HEK293 (cell line): ENCODE results near the gene HSD17B14.
A peak's percentile ranks its signal among the peaks of the same experiment; 100 is the strongest.

Experiments used
- BCL11B ChIP-seq: fragments of 450-650 bp; formaldehyde crosslinking; IDR thresholded peaks from 2 replicates; pipeline ENCODE4 v1.5.1; 2016; ENCODE audit warnings: low read depth, missing biosample characterization, missing genetic modification characterization
- EGR2 ChIP-seq: fragments of 450-650 bp; formaldehyde crosslinking; IDR thresholded peaks from 2 replicates; pipeline ENCODE4 v1.5.1; 2016; ENCODE audit warnings: low read depth, missing biosample characterization, missing genetic modification characterization
- KLF9 ChIP-seq: fragments of 450-650 bp; formaldehyde crosslinking; IDR thresholded peaks from 2 replicates; pipeline ENCODE4 v1.5.1; 2016; ENCODE audit warnings: missing biosample characterization, missing genetic modification characterization, low read depth
- REPIN1 ChIP-seq: fragments of 450-650 bp; formaldehyde crosslinking; IDR thresholded peaks from 2 replicates; pipeline ENCODE4 v1.5.1; 2017; ENCODE audit warnings: missing biosample characterization, missing genetic modification characterization, low read depth
- ZBTB7A ChIP-seq: fragments of 450-650 bp; formaldehyde crosslinking; IDR thresholded peaks from 2 replicates; pipeline ENCODE4 v1.5.1; 2016; ENCODE audit warnings: low read depth, missing biosample characterization, missing genetic modification characterization
- ZNF155 ChIP-seq: fragments of 450-650 bp; formaldehyde crosslinking; IDR thresholded peaks from 2 replicates; pipeline ENCODE4 v1.5.1; 2016; ENCODE audit warnings: missing biosample characterization, missing genetic modification characterization
- ZNF214 ChIP-seq: fragments of 450-650 bp; formaldehyde crosslinking; IDR thresholded peaks from 2 replicates; pipeline ENCODE4 v1.5.1; 2017; ENCODE audit warnings: missing biosample characterization, mild to moderate bottlenecking, missing genetic modification characterization, borderline replicate concordance
- ZNF221 ChIP-seq: fragments of 450-650 bp; formaldehyde crosslinking; IDR thresholded peaks from 2 replicates; pipeline ENCODE4 v1.5.1; 2017; ENCODE audit warnings: missing biosample characterization, missing genetic modification characterization, borderline replicate concordance
- ZNF416 ChIP-seq: fragments of 450-650 bp; formaldehyde crosslinking; IDR thresholded peaks from 2 replicates; pipeline ENCODE4 v1.5.1; 2016; ENCODE audit warnings: missing biosample characterization, missing genetic modification characterization
- ZNF521 ChIP-seq: fragments of 450-650 bp; formaldehyde crosslinking; IDR thresholded peaks from 2 replicates; pipeline ENCODE4 v1.5.1; 2017; ENCODE audit warnings: missing biosample characterization, mild to moderate bottlenecking, missing genetic modification characterization
- ZNF658 ChIP-seq: fragments of 450-650 bp; formaldehyde crosslinking; IDR thresholded peaks from 2 replicates; pipeline ENCODE4; 2016; ENCODE audit warnings: missing biosample characterization, missing genetic modification characterization
- ZNF664 ChIP-seq: fragments of 450-650 bp; formaldehyde crosslinking; IDR thresholded peaks from 2 replicates; pipeline ENCODE4 v1.5.1; 2016; ENCODE audit warnings: missing biosample characterization, missing genetic modification characterization
- TF ChIP-seq, protein P1 (sequence below): fragments of 450-650 bp; formaldehyde crosslinking; IDR thresholded peaks from 2 replicates; pipeline ENCODE4 v1.5.1; 2016; ENCODE audit warnings: missing biosample characterization, missing genetic modification characterization, borderline replicate concordance
- TF ChIP-seq, protein P2 (sequence below): fragments of 450-650 bp; formaldehyde crosslinking; conservative IDR thresholded peaks from 2 replicates; pipeline ENCODE4 v1.5.1; 2016; ENCODE audit warnings: low read depth, missing biosample characterization, missing genetic modification characterization
- TF ChIP-seq, protein P3 (sequence below): fragments of 450-650 bp; formaldehyde crosslinking; IDR thresholded peaks from 2 replicates; pipeline ENCODE4 v1.5.1; 2016; ENCODE audit warnings: missing biosample characterization, missing genetic modification characterization, low read depth
- TF ChIP-seq, protein P4 (sequence below): fragments of 450-650 bp; formaldehyde crosslinking; IDR thresholded peaks from 2 replicates; pipeline ENCODE4 v1.5.1; 2016; ENCODE audit warnings: missing biosample characterization, missing genetic modification characterization
- TF ChIP-seq, protein P5 (sequence below): fragments of 450-650 bp; formaldehyde crosslinking; IDR thresholded peaks from 2 replicates; pipeline ENCODE4 v1.5.1; 2016; ENCODE audit warnings: missing biosample characterization, missing genetic modification characterization
- TF ChIP-seq, protein P6 (sequence below): fragments of 450-650 bp; formaldehyde crosslinking; IDR thresholded peaks from 2 replicates; pipeline ENCODE4 v1.5.1; 2017; ENCODE audit warnings: missing biosample characterization, missing genetic modification characterization

HSD17B14 gene

DNA sequence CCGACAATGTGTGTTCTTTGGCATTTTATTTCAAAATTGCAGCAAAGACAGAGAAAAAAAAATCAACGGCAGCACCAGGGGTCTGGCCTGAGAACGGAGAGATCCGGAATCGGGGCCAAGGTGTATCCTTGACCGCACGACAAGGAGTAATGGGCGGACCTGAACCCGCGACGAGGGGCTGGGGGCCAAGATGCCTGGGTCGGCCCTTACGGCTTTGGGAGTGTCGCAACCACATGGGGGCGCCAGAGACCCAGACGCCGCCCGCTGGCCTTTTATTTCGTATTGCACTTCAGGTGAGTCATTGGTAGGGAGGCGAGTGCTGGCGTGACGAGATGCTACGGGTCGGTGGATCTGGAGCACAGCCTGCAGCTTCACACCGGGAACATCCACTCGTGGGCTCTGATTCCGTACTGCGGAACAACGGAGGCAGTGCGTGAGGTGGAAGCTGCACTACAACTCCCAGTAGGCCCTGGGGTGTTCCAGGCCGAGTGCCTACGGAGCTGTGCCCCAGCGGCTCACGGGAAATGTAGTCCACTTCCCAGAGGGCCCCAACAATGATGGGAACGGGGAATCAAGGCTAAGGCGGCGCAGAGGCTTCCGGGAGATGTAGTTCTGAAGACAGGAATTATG, 41.1 kb downstream of the HSD17B14 start (continued):
- TF ChIP-seq, protein P1, sequence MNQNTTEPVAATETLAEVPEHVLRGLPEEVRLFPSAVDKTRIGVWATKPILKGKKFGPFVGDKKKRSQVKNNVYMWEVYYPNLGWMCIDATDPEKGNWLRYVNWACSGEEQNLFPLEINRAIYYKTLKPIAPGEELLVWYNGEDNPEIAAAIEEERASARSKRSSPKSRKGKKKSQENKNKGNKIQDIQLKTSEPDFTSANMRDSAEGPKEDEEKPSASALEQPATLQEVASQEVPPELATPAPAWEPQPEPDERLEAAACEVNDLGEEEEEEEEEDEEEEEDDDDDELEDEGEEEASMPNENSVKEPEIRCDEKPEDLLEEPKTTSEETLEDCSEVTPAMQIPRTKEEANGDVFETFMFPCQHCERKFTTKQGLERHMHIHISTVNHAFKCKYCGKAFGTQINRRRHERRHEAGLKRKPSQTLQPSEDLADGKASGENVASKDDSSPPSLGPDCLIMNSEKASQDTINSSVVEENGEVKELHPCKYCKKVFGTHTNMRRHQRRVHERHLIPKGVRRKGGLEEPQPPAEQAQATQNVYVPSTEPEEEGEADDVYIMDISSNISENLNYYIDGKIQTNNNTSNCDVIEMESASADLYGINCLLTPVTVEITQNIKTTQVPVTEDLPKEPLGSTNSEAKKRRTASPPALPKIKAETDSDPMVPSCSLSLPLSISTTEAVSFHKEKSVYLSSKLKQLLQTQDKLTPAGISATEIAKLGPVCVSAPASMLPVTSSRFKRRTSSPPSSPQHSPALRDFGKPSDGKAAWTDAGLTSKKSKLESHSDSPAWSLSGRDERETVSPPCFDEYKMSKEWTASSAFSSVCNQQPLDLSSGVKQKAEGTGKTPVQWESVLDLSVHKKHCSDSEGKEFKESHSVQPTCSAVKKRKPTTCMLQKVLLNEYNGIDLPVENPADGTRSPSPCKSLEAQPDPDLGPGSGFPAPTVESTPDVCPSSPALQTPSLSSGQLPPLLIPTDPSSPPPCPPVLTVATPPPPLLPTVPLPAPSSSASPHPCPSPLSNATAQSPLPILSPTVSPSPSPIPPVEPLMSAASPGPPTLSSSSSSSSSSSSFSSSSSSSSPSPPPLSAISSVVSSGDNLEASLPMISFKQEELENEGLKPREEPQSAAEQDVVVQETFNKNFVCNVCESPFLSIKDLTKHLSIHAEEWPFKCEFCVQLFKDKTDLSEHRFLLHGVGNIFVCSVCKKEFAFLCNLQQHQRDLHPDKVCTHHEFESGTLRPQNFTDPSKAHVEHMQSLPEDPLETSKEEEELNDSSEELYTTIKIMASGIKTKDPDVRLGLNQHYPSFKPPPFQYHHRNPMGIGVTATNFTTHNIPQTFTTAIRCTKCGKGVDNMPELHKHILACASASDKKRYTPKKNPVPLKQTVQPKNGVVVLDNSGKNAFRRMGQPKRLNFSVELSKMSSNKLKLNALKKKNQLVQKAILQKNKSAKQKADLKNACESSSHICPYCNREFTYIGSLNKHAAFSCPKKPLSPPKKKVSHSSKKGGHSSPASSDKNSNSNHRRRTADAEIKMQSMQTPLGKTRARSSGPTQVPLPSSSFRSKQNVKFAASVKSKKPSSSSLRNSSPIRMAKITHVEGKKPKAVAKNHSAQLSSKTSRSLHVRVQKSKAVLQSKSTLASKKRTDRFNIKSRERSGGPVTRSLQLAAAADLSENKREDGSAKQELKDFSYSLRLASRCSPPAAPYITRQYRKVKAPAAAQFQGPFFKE, result no peak
- TF ChIP-seq ZBTB7A (peak; percentile 49; the same call in 1 of the 2 replicates), ZNF664 (tag by site-specific recombination) (no peak), ZNF416 (tag by site-specific recombination) (no peak), EGR2 (tag by site-specific recombination) (no peak), ZNF521 (tag by site-specific recombination) (no peak), KLF9 (tag by site-specific recombination) (peak; percentile 33; the same call in 1 of the 2 replicates), ZNF658 (tag by site-specific recombination) (no peak), ZNF221 (tag by site-specific recombination) (no peak), BCL11B (tag by site-specific recombination) (no peak; the same call in 1 of the 2 replicates), ZNF155 (tag by site-specific recombination) (no peak), REPIN1 (no peak), ZNF214 (tag by site-specific recombination) (no peak)
- TF ChIP-seq, protein P2, sequence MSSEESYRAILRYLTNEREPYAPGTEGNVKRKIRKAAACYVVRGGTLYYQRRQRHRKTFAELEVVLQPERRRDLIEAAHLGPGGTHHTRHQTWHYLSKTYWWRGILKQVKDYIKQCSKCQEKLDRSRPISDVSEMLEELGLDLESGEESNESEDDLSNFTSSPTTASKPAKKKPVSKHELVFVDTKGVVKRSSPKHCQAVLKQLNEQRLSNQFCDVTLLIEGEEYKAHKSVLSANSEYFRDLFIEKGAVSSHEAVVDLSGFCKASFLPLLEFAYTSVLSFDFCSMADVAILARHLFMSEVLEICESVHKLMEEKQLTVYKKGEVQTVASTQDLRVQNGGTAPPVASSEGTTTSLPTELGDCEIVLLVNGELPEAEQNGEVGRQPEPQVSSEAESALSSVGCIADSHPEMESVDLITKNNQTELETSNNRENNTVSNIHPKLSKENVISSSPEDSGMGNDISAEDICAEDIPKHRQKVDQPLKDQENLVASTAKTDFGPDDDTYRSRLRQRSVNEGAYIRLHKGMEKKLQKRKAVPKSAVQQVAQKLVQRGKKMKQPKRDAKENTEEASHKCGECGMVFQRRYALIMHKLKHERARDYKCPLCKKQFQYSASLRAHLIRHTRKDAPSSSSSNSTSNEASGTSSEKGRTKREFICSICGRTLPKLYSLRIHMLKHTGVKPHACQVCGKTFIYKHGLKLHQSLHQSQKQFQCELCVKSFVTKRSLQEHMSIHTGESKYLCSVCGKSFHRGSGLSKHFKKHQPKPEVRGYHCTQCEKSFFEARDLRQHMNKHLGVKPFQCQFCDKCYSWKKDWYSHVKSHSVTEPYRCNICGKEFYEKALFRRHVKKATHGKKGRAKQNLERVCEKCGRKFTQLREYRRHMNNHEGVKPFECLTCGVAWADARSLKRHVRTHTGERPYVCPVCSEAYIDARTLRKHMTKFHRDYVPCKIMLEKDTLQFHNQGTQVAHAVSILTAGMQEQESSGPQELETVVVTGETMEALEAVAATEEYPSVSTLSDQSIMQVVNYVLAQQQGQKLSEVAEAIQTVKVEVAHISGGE (tag by site-specific recombination), result peak; percentile 73
- TF ChIP-seq, protein P3, sequence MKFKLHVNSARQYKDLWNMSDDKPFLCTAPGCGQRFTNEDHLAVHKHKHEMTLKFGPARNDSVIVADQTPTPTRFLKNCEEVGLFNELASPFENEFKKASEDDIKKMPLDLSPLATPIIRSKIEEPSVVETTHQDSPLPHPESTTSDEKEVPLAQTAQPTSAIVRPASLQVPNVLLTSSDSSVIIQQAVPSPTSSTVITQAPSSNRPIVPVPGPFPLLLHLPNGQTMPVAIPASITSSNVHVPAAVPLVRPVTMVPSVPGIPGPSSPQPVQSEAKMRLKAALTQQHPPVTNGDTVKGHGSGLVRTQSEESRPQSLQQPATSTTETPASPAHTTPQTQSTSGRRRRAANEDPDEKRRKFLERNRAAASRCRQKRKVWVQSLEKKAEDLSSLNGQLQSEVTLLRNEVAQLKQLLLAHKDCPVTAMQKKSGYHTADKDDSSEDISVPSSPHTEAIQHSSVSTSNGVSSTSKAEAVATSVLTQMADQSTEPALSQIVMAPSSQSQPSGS (tag by site-specific recombination), result no peak
- TF ChIP-seq, protein P4, sequence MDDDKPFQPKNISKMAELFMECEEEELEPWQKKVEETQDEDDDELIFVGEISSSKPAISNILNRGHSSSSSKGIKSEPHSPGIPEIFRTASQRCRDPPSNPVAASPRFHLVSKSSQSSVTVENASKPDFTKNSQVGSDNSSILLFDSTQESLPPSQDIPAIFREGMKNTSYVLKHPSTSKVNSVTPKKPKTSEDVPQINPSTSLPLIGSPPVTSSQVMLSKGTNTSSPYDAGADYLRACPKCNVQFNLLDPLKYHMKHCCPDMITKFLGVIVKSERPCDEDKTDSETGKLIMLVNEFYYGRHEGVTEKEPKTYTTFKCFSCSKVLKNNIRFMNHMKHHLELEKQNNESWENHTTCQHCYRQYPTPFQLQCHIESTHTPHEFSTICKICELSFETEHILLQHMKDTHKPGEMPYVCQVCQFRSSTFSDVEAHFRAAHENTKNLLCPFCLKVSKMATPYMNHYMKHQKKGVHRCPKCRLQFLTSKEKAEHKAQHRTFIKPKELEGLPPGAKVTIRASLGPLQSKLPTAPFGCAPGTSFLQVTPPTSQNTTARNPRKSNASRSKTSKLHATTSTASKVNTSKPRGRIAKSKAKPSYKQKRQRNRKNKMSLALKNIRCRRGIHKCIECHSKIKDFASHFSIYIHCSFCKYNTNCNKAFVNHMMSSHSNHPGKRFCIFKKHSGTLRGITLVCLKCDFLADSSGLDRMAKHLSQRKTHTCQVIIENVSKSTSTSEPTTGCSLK, result no peak
- TF ChIP-seq, protein P5, sequence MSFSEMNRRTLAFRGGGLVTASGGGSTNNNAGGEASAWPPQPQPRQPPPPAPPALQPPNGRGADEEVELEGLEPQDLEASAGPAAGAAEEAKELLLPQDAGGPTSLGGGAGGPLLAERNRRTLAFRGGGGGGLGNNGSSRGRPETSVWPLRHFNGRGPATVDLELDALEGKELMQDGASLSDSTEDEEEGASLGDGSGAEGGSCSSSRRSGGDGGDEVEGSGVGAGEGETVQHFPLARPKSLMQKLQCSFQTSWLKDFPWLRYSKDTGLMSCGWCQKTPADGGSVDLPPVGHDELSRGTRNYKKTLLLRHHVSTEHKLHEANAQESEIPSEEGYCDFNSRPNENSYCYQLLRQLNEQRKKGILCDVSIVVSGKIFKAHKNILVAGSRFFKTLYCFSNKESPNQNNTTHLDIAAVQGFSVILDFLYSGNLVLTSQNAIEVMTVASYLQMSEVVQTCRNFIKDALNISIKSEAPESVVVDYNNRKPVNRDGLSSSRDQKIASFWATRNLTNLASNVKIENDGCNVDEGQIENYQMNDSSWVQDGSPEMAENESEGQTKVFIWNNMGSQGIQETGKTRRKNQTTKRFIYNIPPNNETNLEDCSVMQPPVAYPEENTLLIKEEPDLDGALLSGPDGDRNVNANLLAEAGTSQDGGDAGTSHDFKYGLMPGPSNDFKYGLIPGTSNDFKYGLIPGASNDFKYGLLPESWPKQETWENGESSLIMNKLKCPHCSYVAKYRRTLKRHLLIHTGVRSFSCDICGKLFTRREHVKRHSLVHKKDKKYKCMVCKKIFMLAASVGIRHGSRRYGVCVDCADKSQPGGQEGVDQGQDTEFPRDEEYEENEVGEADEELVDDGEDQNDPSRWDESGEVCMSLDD (tag by site-specific recombination), result peak; percentile 80
- TF ChIP-seq, protein P6, sequence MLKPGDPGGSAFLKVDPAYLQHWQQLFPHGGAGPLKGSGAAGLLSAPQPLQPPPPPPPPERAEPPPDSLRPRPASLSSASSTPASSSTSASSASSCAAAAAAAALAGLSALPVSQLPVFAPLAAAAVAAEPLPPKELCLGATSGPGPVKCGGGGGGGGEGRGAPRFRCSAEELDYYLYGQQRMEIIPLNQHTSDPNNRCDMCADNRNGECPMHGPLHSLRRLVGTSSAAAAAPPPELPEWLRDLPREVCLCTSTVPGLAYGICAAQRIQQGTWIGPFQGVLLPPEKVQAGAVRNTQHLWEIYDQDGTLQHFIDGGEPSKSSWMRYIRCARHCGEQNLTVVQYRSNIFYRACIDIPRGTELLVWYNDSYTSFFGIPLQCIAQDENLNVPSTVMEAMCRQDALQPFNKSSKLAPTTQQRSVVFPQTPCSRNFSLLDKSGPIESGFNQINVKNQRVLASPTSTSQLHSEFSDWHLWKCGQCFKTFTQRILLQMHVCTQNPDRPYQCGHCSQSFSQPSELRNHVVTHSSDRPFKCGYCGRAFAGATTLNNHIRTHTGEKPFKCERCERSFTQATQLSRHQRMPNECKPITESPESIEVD (tag by site-specific recombination), result no peak
